GM23248 (cell line): ENCODE results near the gene ACSF2. TPM values are rescaled to one million over a fixed set of nuclear protein-coding genes. Genes with fewer than 3 reads are reported as not detected.
"Not testable (repeated sequence)": the region's sequence is repeated elsewhere in the genome, so short reads cannot be mapped to it uniquely, and the experiment has no call there.

ENCODE experiments used
- DNase-seq: peaks from one replicate; pipeline ENCODE4 v3.0.0-alpha.2; 2015
- H2AFZ ChIP-seq: fragments of 200-600 bp; sonication (generic); 2 replicates; pipeline ENCODE4 v1.6.1; 2016; ENCODE audit warnings: antibody characterized with exemption
- H3F3A ChIP-seq: fragments of 200-600 bp; sonication (generic); 2 replicates; pipeline ENCODE4 v1.6.1; 2016; ENCODE audit warnings: mild to moderate bottlenecking, antibody characterized with exemption, mixed run types; ENCODE audit not compliant: insufficient read depth
- H3K27ac ChIP-seq: fragments of 200-600 bp; sonication (generic); 2 replicates; pipeline ENCODE4 v1.5.1; 2016; ENCODE audit warnings: mild to moderate bottlenecking
- H3K27me3 ChIP-seq: fragments of 200-600 bp; sonication (generic); replicated peaks from 2 replicates; pipeline ENCODE4 v1.6.1; 2016; ENCODE audit warnings: mild to moderate bottlenecking; ENCODE audit not compliant: insufficient read depth
- H3K36me3 ChIP-seq: fragments of 200-600 bp; sonication (generic); 2 replicates; pipeline ENCODE4 v1.6.1; 2016; ENCODE audit warnings: low read depth, mild to moderate bottlenecking
- H3K4me1 ChIP-seq: fragments of 200-600 bp; sonication (generic); 2 replicates; pipeline ENCODE4 v1.6.1; 2016; ENCODE audit warnings: mild to moderate bottlenecking; ENCODE audit not compliant: insufficient read depth
- H3K4me2 ChIP-seq: fragments of 200-600 bp; sonication (generic); one replicate; pipeline ENCODE4 v1.6.1; 2016; ENCODE audit warnings: mild to moderate bottlenecking; ENCODE audit not compliant: unreplicated experiment
- H3K4me3 ChIP-seq: fragments of 200-600 bp; sonication (generic); 2 replicates; pipeline ENCODE4 v1.5.1; 2016; ENCODE audit warnings: mild to moderate bottlenecking
- H3K79me2 ChIP-seq: fragments of 200-600 bp; sonication (generic); 2 replicates; pipeline ENCODE4 v1.6.1; 2016; ENCODE audit warnings: mild to moderate bottlenecking; ENCODE audit not compliant: insufficient read depth
- H3K9ac ChIP-seq: fragments of 200-600 bp; sonication (generic); 2 replicates; pipeline ENCODE4 v1.6.1; 2016; ENCODE audit warnings: mild to moderate bottlenecking
- H3K9me2 ChIP-seq: fragments of 200-600 bp; sonication (generic); 2 replicates; pipeline ENCODE4 v1.6.1; 2016; ENCODE audit warnings: mixed run types, mild to moderate bottlenecking, moderate library complexity; ENCODE audit not compliant: insufficient read depth
- H3K9me3 ChIP-seq: fragments of 200-600 bp; sonication (generic); one replicate; pipeline ENCODE4 v1.6.1; 2017; ENCODE audit warnings: low read depth
- H4K20me1 ChIP-seq: fragments of 200-600 bp; sonication (generic); 2 replicates; pipeline ENCODE4 v1.6.0; 2016; ENCODE audit not compliant: insufficient read depth
- EZH2 ChIP-seq: fragments of 200-600 bp; sonication (generic); IDR thresholded peaks from 2 replicates; pipeline ENCODE4 v1.6.1; 2018; ENCODE audit warnings: antibody characterized with exemption, mild to moderate bottlenecking; ENCODE audit not compliant: insufficient read depth, poor library complexity, severe bottlenecking
- EZH2phosphoT487 ChIP-seq: fragments of 200-600 bp; sonication (generic); IDR thresholded peaks from 2 replicates; pipeline ENCODE4 v1.6.1; 2018; ENCODE audit warnings: antibody characterized with exemption, moderate library complexity, mild to moderate bottlenecking, low read depth; ENCODE audit not compliant: insufficient read depth
- WGBS, 2 experiments: methylation state at CpG; one replicate each; pipeline ENCODE4 v1.1.6; 2015 to 2017; ENCODE audit warnings: low lambda C conversion rate in 2 of 2, low coverage in 1 of 2; ENCODE audit errors: missing lambda C conversion rate in 2 of 2; 5-methylcytosine and 5-hydroxymethylcytosine counted together
- in situ Hi-C: fragments of 300-500 bp; cut with MboI; formaldehyde crosslinking; loops from 2 replicates; pipeline ENCODE4 v1.15.0; 2020
- polyA plus RNA-seq: library from polyadenylated mRNA; unstranded; fragments of >200 nt; fragmentation: Nextera tagmentation; extraction: Ambion mirVana; gene quantifications from 2 replicates; pipeline ENCODE4 v1.2.1, GENCODE V29; 2016
- total RNA-seq: library from RNA; depleted of rRNA; stranded (reverse); fragments of >200 nt; shearing (Covaris generic); gene quantifications from 2 replicates; pipeline ENCODE4 v1.2.3, GENCODE V29; 2014

ACSF2 gene
- total and polyA plus RNA-seq, 2 experiments from 2014 or later = 3.7 to 8.6 TPM

- H3K4me2 ChIP-seq = no peak overlapping the region
- H3K27ac ChIP-seq = no peak overlapping the region
- H3K4me3 ChIP-seq = no peak overlapping the region
- no peak overlapping the region for H2AFZ ChIP-seq
- H3K27me3 ChIP-seq = no peaks in the 10 kb centered on the region; the same call in 1 of the 2 replicates
- no peaks in the 10 kb centered on the region for H4K20me1 ChIP-seq
- WGBS, 2 experiments = 74 to 79% methylated on average over 10 to 11 of the region's 11 CpGs
- TF ChIP-seq EZH2 = no peak
- TF ChIP-seq EZH2phosphoT487 = no peak
- H3K79me2 ChIP-seq = no peaks in the 10 kb centered on the region
- no peak for DNase-seq
- H3K9ac ChIP-seq = no peak overlapping the region
- in situ Hi-C loops = no loop called here
- peaks cover 12% of the 10 kb centered on the region; the same call in 1 of the 2 replicates for H3F3A ChIP-seq
- no peaks in the 10 kb centered on the region for H3K9me3 ChIP-seq
- H3K4me1 ChIP-seq = no peaks in the 10 kb centered on the region
- H3K36me3 ChIP-seq = no peaks in the 10 kb centered on the region
- H3K9me2 ChIP-seq = no peaks in the 10 kb centered on the region
Observed at GRCh38 chr17:50473901-50474300, 47.9 kb downstream of the ACSF2 start.

- DNase-seq = no peak
Observed at GRCh38 chr17:50474523-50474922, 48.5 kb downstream of the ACSF2 start.

GRCh38 chr17:50475362-50475761 is 49.3 kb downstream of the ACSF2 start:
- Histone ChIP-seq H3K27ac (no peak overlapping the region), H3K4me3 (no peak overlapping the region), H3K9me2 (no peaks in the 10 kb centered on the region), H3K9me3 (no peaks in the 10 kb centered on the region), H3K4me2 (no peak overlapping the region), H3K9ac (no peak overlapping the region), H3K4me1 (no peaks in the 10 kb centered on the region), H3F3A (peaks cover 18% of the 10 kb centered on the region; the same call in 1 of the 2 replicates), H3K79me2 (peaks cover 8% of the 10 kb centered on the region), H4K20me1 (no peaks in the 10 kb centered on the region), H3K27me3 (no peaks in the 10 kb centered on the region), H2AFZ (no peak overlapping the region), H3K36me3 (no peaks in the 10 kb centered on the region)
- in situ Hi-C loops = loop anchor here (25.0 kb wide), 1 partner anchor 112 kb away; no protein-coding TSS in a partner anchor
- 72 to 75% methylated on average over 4 of the region's 4 CpGs for WGBS, 2 experiments
- DNase-seq = no peak
- TF ChIP-seq EZH2phosphoT487 = no peak

More at GRCh38 chr17:50474523-50474922, 48.5 kb downstream of the ACSF2 start:
- no peak overlapping the region for H3K27ac ChIP-seq
- peaks cover 15% of the 10 kb centered on the region; the same call in 1 of the 2 replicates for H3F3A ChIP-seq
- no peaks in the 10 kb centered on the region for H3K9me3 ChIP-seq
- no peak overlapping the region for H2AFZ ChIP-seq
- no peaks in the 10 kb centered on the region for H3K9me2 ChIP-seq
- no peaks in the 10 kb centered on the region for H3K4me1 ChIP-seq
- WGBS, 2 experiments = 60 to 72% methylated on average over 4 to 6 of the region's 6 CpGs
- H3K36me3 ChIP-seq = no peaks in the 10 kb centered on the region
- in situ Hi-C loops = no loop called here
- no peak overlapping the region for H3K4me2 ChIP-seq
- H3K79me2 ChIP-seq = no peaks in the 10 kb centered on the region
- no peaks in the 10 kb centered on the region for H3K27me3 ChIP-seq
- no peaks in the 10 kb centered on the region for H4K20me1 ChIP-seq
- no peak overlapping the region for H3K4me3 ChIP-seq
- no peak for TF ChIP-seq EZH2
- no peak for TF ChIP-seq EZH2phosphoT487
- no peak overlapping the region for H3K9ac ChIP-seq

- in situ Hi-C loops = loop anchor here (25.0 kb wide), 1 partner anchor 111 kb away; no protein-coding TSS in a partner anchor
- not testable (repeated sequence) for H3K9me2 ChIP-seq, H4K20me1 ChIP-seq, H3K27ac ChIP-seq, H2AFZ ChIP-seq, H3K36me3 ChIP-seq, H3K27me3 ChIP-seq, H3K9ac ChIP-seq, H3K4me3 ChIP-seq, H3K4me2 ChIP-seq, H3K4me1 ChIP-seq, H3K9me3 ChIP-seq, DNase-seq
- WGBS, 2 experiments = 6 to 18% methylated on average over 2 to 33 of the region's 33 CpGs
- H3K79me2 ChIP-seq = peaks cover 12% of the 10 kb centered on the region
- H3F3A ChIP-seq = peaks cover 23% of the 10 kb centered on the region
Observed at GRCh38 chr17:50475775-50476544, 49.9 kb downstream of the ACSF2 start.
